Measurements from ENCODE around the gene GJA5.

DNA sequence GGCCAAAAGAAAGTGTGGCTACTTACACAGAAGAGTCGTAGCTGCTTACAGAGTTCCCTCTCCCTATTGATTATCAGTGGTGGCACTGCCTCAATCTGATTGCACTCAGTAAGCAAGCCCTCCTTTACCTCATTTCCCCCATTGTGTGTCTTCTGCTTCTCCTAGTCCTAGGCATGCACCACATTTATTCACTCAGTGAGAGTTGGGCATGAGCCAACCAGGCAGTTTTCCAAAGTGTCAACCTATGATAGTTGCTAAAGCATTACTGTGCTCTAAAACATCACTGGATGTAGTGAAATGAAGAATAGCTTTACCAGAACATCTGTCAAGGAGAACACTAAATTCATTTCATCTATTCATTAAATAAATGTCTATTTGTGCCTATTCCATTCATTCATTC lies 19.3 kb downstream of the GJA5 start:
- TF ChIP-seq, protein P1, sequence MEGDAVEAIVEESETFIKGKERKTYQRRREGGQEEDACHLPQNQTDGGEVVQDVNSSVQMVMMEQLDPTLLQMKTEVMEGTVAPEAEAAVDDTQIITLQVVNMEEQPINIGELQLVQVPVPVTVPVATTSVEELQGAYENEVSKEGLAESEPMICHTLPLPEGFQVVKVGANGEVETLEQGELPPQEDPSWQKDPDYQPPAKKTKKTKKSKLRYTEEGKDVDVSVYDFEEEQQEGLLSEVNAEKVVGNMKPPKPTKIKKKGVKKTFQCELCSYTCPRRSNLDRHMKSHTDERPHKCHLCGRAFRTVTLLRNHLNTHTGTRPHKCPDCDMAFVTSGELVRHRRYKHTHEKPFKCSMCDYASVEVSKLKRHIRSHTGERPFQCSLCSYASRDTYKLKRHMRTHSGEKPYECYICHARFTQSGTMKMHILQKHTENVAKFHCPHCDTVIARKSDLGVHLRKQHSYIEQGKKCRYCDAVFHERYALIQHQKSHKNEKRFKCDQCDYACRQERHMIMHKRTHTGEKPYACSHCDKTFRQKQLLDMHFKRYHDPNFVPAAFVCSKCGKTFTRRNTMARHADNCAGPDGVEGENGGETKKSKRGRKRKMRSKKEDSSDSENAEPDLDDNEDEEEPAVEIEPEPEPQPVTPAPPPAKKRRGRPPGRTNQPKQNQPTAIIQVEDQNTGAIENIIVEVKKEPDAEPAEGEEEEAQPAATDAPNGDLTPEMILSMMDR (conservative IDR thresholded peaks at IDR 0.05; ENCODE audit: low read length): no peak
- no peak for TF ChIP-seq EZH2phosphoT487 (IDR thresholded peaks at IDR 0.05; ENCODE audit: borderline replicate concordance)

All from Loucy (cell line).